GM23248 (cell line): ENCODE results near the gene LTBR. TPM values are rescaled to one million over a fixed set of nuclear protein-coding genes. Genes with fewer than 3 reads are reported as not detected.

Source experiments
- DNase-seq: peaks from one replicate; pipeline ENCODE4 v3.0.0-alpha.2; 2015
- H2AFZ ChIP-seq: fragments of 200-600 bp; sonication (generic); 2 replicates; pipeline ENCODE4 v1.6.1; 2016; ENCODE audit warnings: antibody characterized with exemption
- H3F3A ChIP-seq: fragments of 200-600 bp; sonication (generic); 2 replicates; pipeline ENCODE4 v1.6.1; 2016; ENCODE audit warnings: mild to moderate bottlenecking, antibody characterized with exemption, mixed run types; ENCODE audit not compliant: insufficient read depth
- H3K27ac ChIP-seq: fragments of 200-600 bp; sonication (generic); 2 replicates; pipeline ENCODE4 v1.5.1; 2016; ENCODE audit warnings: mild to moderate bottlenecking
- H3K27me3 ChIP-seq: fragments of 200-600 bp; sonication (generic); replicated peaks from 2 replicates; pipeline ENCODE4 v1.6.1; 2016; ENCODE audit warnings: mild to moderate bottlenecking; ENCODE audit not compliant: insufficient read depth
- H3K36me3 ChIP-seq: fragments of 200-600 bp; sonication (generic); 2 replicates; pipeline ENCODE4 v1.6.1; 2016; ENCODE audit warnings: low read depth, mild to moderate bottlenecking
- H3K4me1 ChIP-seq: fragments of 200-600 bp; sonication (generic); 2 replicates; pipeline ENCODE4 v1.6.1; 2016; ENCODE audit warnings: mild to moderate bottlenecking; ENCODE audit not compliant: insufficient read depth
- H3K4me2 ChIP-seq: fragments of 200-600 bp; sonication (generic); one replicate; pipeline ENCODE4 v1.6.1; 2016; ENCODE audit warnings: mild to moderate bottlenecking; ENCODE audit not compliant: unreplicated experiment
- H3K4me3 ChIP-seq: fragments of 200-600 bp; sonication (generic); 2 replicates; pipeline ENCODE4 v1.5.1; 2016; ENCODE audit warnings: mild to moderate bottlenecking
- H3K79me2 ChIP-seq: fragments of 200-600 bp; sonication (generic); 2 replicates; pipeline ENCODE4 v1.6.1; 2016; ENCODE audit warnings: mild to moderate bottlenecking; ENCODE audit not compliant: insufficient read depth
- H3K9ac ChIP-seq: fragments of 200-600 bp; sonication (generic); 2 replicates; pipeline ENCODE4 v1.6.1; 2016; ENCODE audit warnings: mild to moderate bottlenecking
- H3K9me2 ChIP-seq: fragments of 200-600 bp; sonication (generic); 2 replicates; pipeline ENCODE4 v1.6.1; 2016; ENCODE audit warnings: mixed run types, mild to moderate bottlenecking, moderate library complexity; ENCODE audit not compliant: insufficient read depth
- H3K9me3 ChIP-seq: fragments of 200-600 bp; sonication (generic); one replicate; pipeline ENCODE4 v1.6.1; 2017; ENCODE audit warnings: low read depth
- H4K20me1 ChIP-seq: fragments of 200-600 bp; sonication (generic); 2 replicates; pipeline ENCODE4 v1.6.0; 2016; ENCODE audit not compliant: insufficient read depth
- EZH2 ChIP-seq: fragments of 200-600 bp; sonication (generic); IDR thresholded peaks from 2 replicates; pipeline ENCODE4 v1.6.1; 2018; ENCODE audit warnings: antibody characterized with exemption, mild to moderate bottlenecking; ENCODE audit not compliant: insufficient read depth, poor library complexity, severe bottlenecking
- EZH2phosphoT487 ChIP-seq: fragments of 200-600 bp; sonication (generic); IDR thresholded peaks from 2 replicates; pipeline ENCODE4 v1.6.1; 2018; ENCODE audit warnings: antibody characterized with exemption, moderate library complexity, mild to moderate bottlenecking, low read depth; ENCODE audit not compliant: insufficient read depth
- WGBS, 2 experiments: methylation state at CpG; one replicate each; pipeline ENCODE4 v1.1.6; 2015 to 2017; ENCODE audit warnings: low lambda C conversion rate in 2 of 2, low coverage in 1 of 2; ENCODE audit errors: missing lambda C conversion rate in 2 of 2; 5-methylcytosine and 5-hydroxymethylcytosine counted together
- in situ Hi-C: fragments of 300-500 bp; cut with MboI; formaldehyde crosslinking; loops from 2 replicates; pipeline ENCODE4 v1.15.0; 2020
- polyA plus RNA-seq: library from polyadenylated mRNA; unstranded; fragments of >200 nt; fragmentation: Nextera tagmentation; extraction: Ambion mirVana; gene quantifications from 2 replicates; pipeline ENCODE4 v1.2.1, GENCODE V29; 2016
- total RNA-seq: library from RNA; depleted of rRNA; stranded (reverse); fragments of >200 nt; shearing (Covaris generic); gene quantifications from 2 replicates; pipeline ENCODE4 v1.2.3, GENCODE V29; 2014

The LTBR gene
- total and polyA plus RNA-seq, 2 experiments from 2014 or later, result 113 to 147 TPM

- Histone ChIP-seq H3K27ac (no peak overlapping the region), H3K27me3 (no peaks in the 10 kb centered on the region), H3K9ac (no peak overlapping the region), H3K4me1 (peaks cover 21% of the 10 kb centered on the region), H4K20me1 (no peaks in the 10 kb centered on the region), H3K4me2 (no peak overlapping the region), H3K36me3 (no peaks in the 10 kb centered on the region), H3K4me3 (no peak overlapping the region), H2AFZ (no peak overlapping the region), H3F3A (peaks cover 27% of the 10 kb centered on the region), H3K9me3 (no peaks in the 10 kb centered on the region), H3K9me2 (no peaks in the 10 kb centered on the region), H3K79me2 (no peaks in the 10 kb centered on the region)
- DNase-seq, result no peak
- 78 to 81% methylated on average over 3 of the region's 3 CpGs for WGBS, 2 experiments
- in situ Hi-C loops, result no loop called here
- TF ChIP-seq EZH2phosphoT487, result no peak
Observed at GRCh38 chr12:6428326-6428725, 44.4 kb downstream of the LTBR start.

GRCh38 chr12:6430124-6430989 is 46.4 kb downstream of the LTBR start:
- no peaks in the 10 kb centered on the region for H3K9me3 ChIP-seq
- H3F3A ChIP-seq, result peaks cover 27% of the 10 kb centered on the region
- 2 to 4% methylated on average over 19 of the region's 19 CpGs for WGBS, 2 experiments
- no peak for TF ChIP-seq EZH2phosphoT487
- TF ChIP-seq EZH2, result no peak
- in situ Hi-C loops, result no loop called here
- no peaks in the 10 kb centered on the region for H3K9me2 ChIP-seq
- H4K20me1 ChIP-seq, result no peaks in the 10 kb centered on the region
- peak overlapping the region; percentile 93 for H3K9ac ChIP-seq
- peak overlapping the region; percentile 95 for H3K4me2 ChIP-seq
- peaks cover 21% of the 10 kb centered on the region for H3K4me1 ChIP-seq
- H3K36me3 ChIP-seq, result no peaks in the 10 kb centered on the region
- peak; percentile 100 for DNase-seq
- H3K27me3 ChIP-seq, result no peaks in the 10 kb centered on the region
- H3K27ac ChIP-seq, result peak overlapping the region; percentile 99
- H3K79me2 ChIP-seq, result no peaks in the 10 kb centered on the region
- peak overlapping the region; percentile 69 for H3K4me3 ChIP-seq
- H2AFZ ChIP-seq, result peak overlapping the region; percentile 89

- H3K9me2 ChIP-seq, result no peaks in the 10 kb centered on the region
- H3K4me1 ChIP-seq, result peaks cover 21% of the 10 kb centered on the region
- H3K9me3 ChIP-seq, result no peaks in the 10 kb centered on the region
- no peak overlapping the region for H3K4me2 ChIP-seq
- 89 to 96% methylated on average over 5 of the region's 5 CpGs for WGBS, 2 experiments
- no peaks in the 10 kb centered on the region for H3K36me3 ChIP-seq
- no peak overlapping the region for H3K4me3 ChIP-seq
- no peak overlapping the region for H2AFZ ChIP-seq
- no peak overlapping the region for H3K9ac ChIP-seq
- TF ChIP-seq EZH2phosphoT487 (no peak), EZH2 (no peak)
- H3K27me3 ChIP-seq, result no peaks in the 10 kb centered on the region
- H4K20me1 ChIP-seq, result no peaks in the 10 kb centered on the region
- H3F3A ChIP-seq, result peaks cover 27% of the 10 kb centered on the region
- DNase-seq, result no peak
- in situ Hi-C loops, result no loop called here
- H3K27ac ChIP-seq, result no peak overlapping the region
- H3K79me2 ChIP-seq, result no peaks in the 10 kb centered on the region
Observed at GRCh38 chr12:6432991-6433390, 49.0 kb downstream of the LTBR start.

GRCh38 chr12:6434205-6435140 is 50.5 kb downstream of the LTBR start:
- TF ChIP-seq EZH2phosphoT487 (no peak), EZH2 (no peak)
- H2AFZ ChIP-seq, result no peak overlapping the region
- H3K27me3 ChIP-seq, result no peaks in the 10 kb centered on the region
- no peak overlapping the region for H3K4me2 ChIP-seq
- in situ Hi-C loops, result no loop called here
- H3K27ac ChIP-seq, result no peak overlapping the region
- no peak overlapping the region for H3K9ac ChIP-seq
- H3F3A ChIP-seq, result peaks cover 26% of the 10 kb centered on the region
- no peaks in the 10 kb centered on the region for H3K9me3 ChIP-seq
- no peaks in the 10 kb centered on the region for H3K36me3 ChIP-seq
- H3K4me3 ChIP-seq, result no peak overlapping the region
- H4K20me1 ChIP-seq, result no peaks in the 10 kb centered on the region
- no peaks in the 10 kb centered on the region for H3K9me2 ChIP-seq
- no peak for DNase-seq
- H3K4me1 ChIP-seq, result peaks cover 20% of the 10 kb centered on the region
- H3K79me2 ChIP-seq, result no peaks in the 10 kb centered on the region
- WGBS, 2 experiments, result 89 to 90% methylated on average over 17 of the region's 17 CpGs
